ENCODE results near the gene SCN3B.

SCN3B gene

GRCh38 chr11:123682696-123683410, 28.4 kb upstream of the SCN3B start:
- Histone ChIP-seq H2AFZ (ENCODE audit: low read length) (no peak overlapping the region), H3K4me2 (ENCODE audit: low read length) (no peak overlapping the region)

GRCh38 chr11:123681030-123681429, 26.6 kb upstream of the SCN3B start:
- H3K36me3 ChIP-seq (ENCODE audit: insufficient read depth, low read length), result no peaks in the 10 kb centered on the region
- H4K20me1 ChIP-seq (ENCODE audit: insufficient read depth, low read length), result no peaks in the 10 kb centered on the region
- H3K27ac ChIP-seq (ENCODE audit: low read depth, low read length, poor library complexity, severe bottlenecking), result no peak overlapping the region
- no peak overlapping the region for H3K9ac ChIP-seq (ENCODE audit: low read length)
- no peaks in the 10 kb centered on the region for H3K9me2 ChIP-seq (ENCODE audit: low read depth, low read length)
- no peak overlapping the region for H2AFZ ChIP-seq (ENCODE audit: low read length)
- no peaks in the 10 kb centered on the region for H3K79me2 ChIP-seq (ENCODE audit: insufficient read depth, low read length)
- H3F3A ChIP-seq (ENCODE audit: insufficient read depth, low read length), result no peaks in the 10 kb centered on the region
- TF ChIP-seq, protein P1, sequence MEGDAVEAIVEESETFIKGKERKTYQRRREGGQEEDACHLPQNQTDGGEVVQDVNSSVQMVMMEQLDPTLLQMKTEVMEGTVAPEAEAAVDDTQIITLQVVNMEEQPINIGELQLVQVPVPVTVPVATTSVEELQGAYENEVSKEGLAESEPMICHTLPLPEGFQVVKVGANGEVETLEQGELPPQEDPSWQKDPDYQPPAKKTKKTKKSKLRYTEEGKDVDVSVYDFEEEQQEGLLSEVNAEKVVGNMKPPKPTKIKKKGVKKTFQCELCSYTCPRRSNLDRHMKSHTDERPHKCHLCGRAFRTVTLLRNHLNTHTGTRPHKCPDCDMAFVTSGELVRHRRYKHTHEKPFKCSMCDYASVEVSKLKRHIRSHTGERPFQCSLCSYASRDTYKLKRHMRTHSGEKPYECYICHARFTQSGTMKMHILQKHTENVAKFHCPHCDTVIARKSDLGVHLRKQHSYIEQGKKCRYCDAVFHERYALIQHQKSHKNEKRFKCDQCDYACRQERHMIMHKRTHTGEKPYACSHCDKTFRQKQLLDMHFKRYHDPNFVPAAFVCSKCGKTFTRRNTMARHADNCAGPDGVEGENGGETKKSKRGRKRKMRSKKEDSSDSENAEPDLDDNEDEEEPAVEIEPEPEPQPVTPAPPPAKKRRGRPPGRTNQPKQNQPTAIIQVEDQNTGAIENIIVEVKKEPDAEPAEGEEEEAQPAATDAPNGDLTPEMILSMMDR (IDR thresholded peaks at IDR 0.05; ENCODE audit: low read length), result no peak
- TF ChIP-seq EZH2 (IDR thresholded peaks at IDR 0.05; ENCODE audit: borderline replicate concordance, low read length), result no peak
- H3K27me3 ChIP-seq (ENCODE audit: insufficient read depth, low read length), result no peaks in the 10 kb centered on the region
- no peaks in the 10 kb centered on the region for H3K4me1 ChIP-seq (ENCODE audit: insufficient read depth, low read length, severe bottlenecking)
- H3K4me3 ChIP-seq (ENCODE audit: low read depth, low read length, poor library complexity, severe bottlenecking), result no peak overlapping the region
- H3K9me3 ChIP-seq (ENCODE audit: low read length), result no peaks in the 10 kb centered on the region
- no peak overlapping the region for H3K4me2 ChIP-seq (ENCODE audit: low read length)

More at GRCh38 chr11:123682696-123683410, 28.4 kb upstream of the SCN3B start:
- Histone ChIP-seq H3K79me2 (ENCODE audit: insufficient read depth, low read length) (no peaks in the 10 kb centered on the region), H3K4me3 (ENCODE audit: low read depth, low read length, poor library complexity, severe bottlenecking) (no peak overlapping the region), H3K36me3 (ENCODE audit: insufficient read depth, low read length) (no peaks in the 10 kb centered on the region), H3K4me1 (ENCODE audit: insufficient read depth, low read length, severe bottlenecking) (no peaks in the 10 kb centered on the region), H3K9ac (ENCODE audit: low read length) (no peak overlapping the region), H4K20me1 (ENCODE audit: insufficient read depth, low read length) (no peaks in the 10 kb centered on the region), H3K27me3 (ENCODE audit: insufficient read depth, low read length) (no peaks in the 10 kb centered on the region), H3K9me2 (ENCODE audit: low read depth, low read length) (no peaks in the 10 kb centered on the region), H3K27ac (ENCODE audit: low read depth, low read length, poor library complexity, severe bottlenecking) (no peak overlapping the region), H3F3A (ENCODE audit: insufficient read depth, low read length) (no peaks in the 10 kb centered on the region), H3K9me3 (ENCODE audit: low read length) (no peaks in the 10 kb centered on the region)
- TF ChIP-seq, protein P1 (IDR thresholded peaks at IDR 0.05; ENCODE audit: low read length), result no peak
- TF ChIP-seq EZH2 (IDR thresholded peaks at IDR 0.05; ENCODE audit: borderline replicate concordance, low read length), result no peak

DNA sequence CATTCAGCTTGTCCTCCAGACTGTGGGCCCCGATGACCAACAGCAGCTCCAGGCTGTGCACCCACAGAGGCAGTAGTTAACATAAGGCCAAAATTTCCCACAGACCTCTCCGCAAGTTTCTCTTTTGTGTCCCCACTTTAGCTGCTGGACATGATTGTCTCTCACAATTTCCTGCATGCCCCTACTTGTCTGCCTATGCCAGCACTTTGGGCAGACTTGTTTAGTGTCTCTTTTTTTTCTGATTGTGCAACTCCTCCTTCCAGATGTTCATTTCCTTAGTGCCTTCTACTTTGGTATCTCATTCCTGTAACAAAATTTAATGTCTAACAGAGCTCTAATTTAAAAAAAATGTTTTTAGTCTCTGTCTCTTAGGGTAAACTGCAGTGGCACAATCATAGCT, 23.8 kb upstream of the SCN3B start:
- H3K79me2 ChIP-seq (ENCODE audit: insufficient read depth, low read length), result no peaks in the 10 kb centered on the region
- TF ChIP-seq, protein P1 (IDR thresholded peaks at IDR 0.05; ENCODE audit: low read length), result no peak
- no peak for TF ChIP-seq EZH2 (IDR thresholded peaks at IDR 0.05; ENCODE audit: borderline replicate concordance, low read length)

More for the DNA sequence above, 23.8 kb upstream of the SCN3B start:
- Histone ChIP-seq H3K27me3 (ENCODE audit: insufficient read depth, low read length) (no peaks in the 10 kb centered on the region), H3K9me3 (ENCODE audit: low read length) (no peaks in the 10 kb centered on the region), H4K20me1 (ENCODE audit: insufficient read depth, low read length) (no peaks in the 10 kb centered on the region), H3K36me3 (ENCODE audit: insufficient read depth, low read length) (no peaks in the 10 kb centered on the region), H3K4me2 (ENCODE audit: low read length) (no peak overlapping the region), H3K9ac (ENCODE audit: low read length) (no peak overlapping the region), H3K4me3 (ENCODE audit: low read depth, low read length, poor library complexity, severe bottlenecking) (no peak overlapping the region), H3K4me1 (ENCODE audit: insufficient read depth, low read length, severe bottlenecking) (no peaks in the 10 kb centered on the region), H3K9me2 (ENCODE audit: low read depth, low read length) (no peaks in the 10 kb centered on the region), H2AFZ (ENCODE audit: low read length) (no peak overlapping the region), H3K27ac (ENCODE audit: low read depth, low read length, poor library complexity, severe bottlenecking) (no peak overlapping the region), H3F3A (ENCODE audit: insufficient read depth, low read length) (no peaks in the 10 kb centered on the region)

All from OCI-LY1 (cell line).